ENCODE measurements around the gene SMOC2. TPM values are rescaled to one million over a fixed set of nuclear protein-coding genes. Genes with fewer than 3 reads are reported as not detected.
A peak's percentile ranks its signal among the peaks of the same experiment; 100 is the strongest.

SMOC2 gene
- total RNA-seq, 4 donors from 2014 or later = 45.8 to 382 (median 160) TPM

- no peak for ATAC-seq
- WGBS, 2 donors (ENCODE audit: low coverage in 1 of 2) = 87 to 100% methylated on average over 2 to 13 of the region's 21 CpGs
- H3K36me3 ChIP-seq = peaks cover 0 to 8% of the 10 kb centered on the region in 2 donors
- no peaks in the 10 kb centered on the region for H3K27me3 ChIP-seq
- peaks cover 0 to 66% (median 39%) of the 10 kb centered on the region in 3 donors for H3K4me1 ChIP-seq
- no peak overlapping the region for H3K4me3 ChIP-seq
- peak overlapping the region in 3 of 4 donors; percentile 43 to 80 (median 56) for H3K27ac ChIP-seq
- TF ChIP-seq POLR2AphosphoS5 (IDR thresholded peaks at IDR 0.05) (no peak), EP300 (IDR thresholded peaks at IDR 0.05) (no peak), POLR2A (IDR thresholded peaks at IDR 0.05) (no peak), CTCF (IDR thresholded peaks at IDR 0.05) (no peak)
- no peaks in the 10 kb centered on the region for H3K9me3 ChIP-seq
These were observed 98.2 kb downstream of the SMOC2 start for GRCh38 chr6:168538892-168539811.

- TF ChIP-seq POLR2AphosphoS5 (IDR thresholded peaks at IDR 0.05) (no peak), EP300 (IDR thresholded peaks at IDR 0.05) (no peak), POLR2A (IDR thresholded peaks at IDR 0.05) (no peak), CTCF (IDR thresholded peaks at IDR 0.05) (no peak)
- Histone ChIP-seq H3K27ac (peak overlapping the region; percentile 36 to 80 (median 66)), H3K4me3 (no peak overlapping the region), H3K4me1 (peaks cover 0 to 61% (median 39%) of the 10 kb centered on the region in 3 donors), H3K9me3 (no peaks in the 10 kb centered on the region), H3K36me3 (peaks cover 0 to 11% of the 10 kb centered on the region in 2 donors), H3K27me3 (no peaks in the 10 kb centered on the region)
- 60 to 89% methylated on average over 6 to 10 of the region's 15 CpGs for WGBS, 2 donors (ENCODE audit: low coverage in 1 of 2)
- no peak for ATAC-seq
These were observed 99.8 kb downstream of the SMOC2 start for GRCh38 chr6:168540713-168541291.

GRCh38 chr6:168541307-168541706 lies 100.3 kb downstream of the SMOC2 start:
- peak; percentile 2 for TF ChIP-seq POLR2AphosphoS5 (IDR thresholded peaks at IDR 0.05)
- no peak for TF ChIP-seq POLR2A (IDR thresholded peaks at IDR 0.05)
- no peak overlapping the region for H3K4me3 ChIP-seq
- H3K4me1 ChIP-seq = peaks cover 0 to 56% (median 36%) of the 10 kb centered on the region in 3 donors
- peaks cover 0 to 11% of the 10 kb centered on the region in 2 donors for H3K36me3 ChIP-seq
- H3K27me3 ChIP-seq = no peaks in the 10 kb centered on the region
- no peaks in the 10 kb centered on the region for H3K9me3 ChIP-seq
- H3K27ac ChIP-seq = peak overlapping the region; percentile 36 to 80 (median 66)
- ATAC-seq = no peak
- 31 to 90% methylated on average over 2 to 3 of the region's 4 CpGs for WGBS, 2 donors (ENCODE audit: low coverage in 1 of 2)

- Histone ChIP-seq H3K27me3 (no peaks in the 10 kb centered on the region), H3K36me3 (peaks cover 0 to 11% of the 10 kb centered on the region in 2 donors), H3K27ac (peak overlapping the region; percentile 36 to 80 (median 66)), H3K9me3 (no peaks in the 10 kb centered on the region), H3K4me1 (peaks cover 0 to 46% (median 28%) of the 10 kb centered on the region in 3 donors), H3K4me3 (no peak overlapping the region)
- WGBS, 2 donors (ENCODE audit: low coverage in 1 of 2) = 32 to 49% methylated on average over 4 to 6 of the region's 8 CpGs
- ATAC-seq = peak; percentile 69
- TF ChIP-seq POLR2AphosphoS5 (IDR thresholded peaks at IDR 0.05) (peak; percentile 90), CTCF (IDR thresholded peaks at IDR 0.05) (no peak), POLR2A (IDR thresholded peaks at IDR 0.05) (no peak)
These were observed 101.3 kb downstream of the SMOC2 start for GRCh38 chr6:168542301-168542700.

GRCh38 chr6:168545428-168545827 lies 104.4 kb downstream of the SMOC2 start:
- H3K9me3 ChIP-seq = no peaks in the 10 kb centered on the region
- peak overlapping the region in 3 of 4 donors; percentile 26 to 72 (median 60) for H3K27ac ChIP-seq
- H3K4me3 ChIP-seq = no peak overlapping the region
- H3K27me3 ChIP-seq = no peaks in the 10 kb centered on the region
- no peak for ATAC-seq
- peaks cover 0 to 26% (median 17%) of the 10 kb centered on the region in 3 donors for H3K4me1 ChIP-seq
- TF ChIP-seq POLR2A (IDR thresholded peaks at IDR 0.05) (no peak), EP300 (IDR thresholded peaks at IDR 0.05) (no peak), CTCF (IDR thresholded peaks at IDR 0.05) (no peak), POLR2AphosphoS5 (IDR thresholded peaks at IDR 0.05) (no peak)
- peaks cover 0 to 16% of the 10 kb centered on the region in 2 donors for H3K36me3 ChIP-seq
- WGBS, 2 donors (ENCODE audit: low coverage in 1 of 2) = 80 to 88% methylated on average over 1 to 5 of the region's 6 CpGs
